KMS-11 (cell line): ENCODE measurements around the gene ATP1A4.

Experiments used
- H2AFZ ChIP-seq: fragments of 200-600 bp; sonication (generic); 2 replicates; pipeline ENCODE4 v1.6.1; 2016; ENCODE audit warnings: antibody characterized with exemption, mixed run types, low read depth
- H3K27ac ChIP-seq: fragments of 200-600 bp; sonication (generic); 2 replicates; pipeline ENCODE4 v1.6.1; 2016; ENCODE audit warnings: mild to moderate bottlenecking, mixed run types
- H3K27me3 ChIP-seq: fragments of 200-600 bp; sonication (generic); 2 replicates; pipeline ENCODE4 v1.6.1; 2017; ENCODE audit warnings: mild to moderate bottlenecking, low read depth, mixed run types, moderate library complexity; ENCODE audit not compliant: insufficient read depth
- H3K36me3 ChIP-seq: fragments of 200-600 bp; sonication (generic); 2 replicates; pipeline ENCODE4 v1.6.1; 2017; ENCODE audit warnings: mild to moderate bottlenecking, mixed run types; ENCODE audit not compliant: insufficient read depth
- H3K4me1 ChIP-seq: fragments of 200-600 bp; sonication (generic); 2 replicates; pipeline ENCODE4 v1.6.1; 2016; ENCODE audit warnings: mild to moderate bottlenecking, low read depth, mixed run types; ENCODE audit not compliant: poor library complexity, severe bottlenecking
- H3K4me2 ChIP-seq: fragments of 200-600 bp; sonication (generic); 2 replicates; pipeline ENCODE4 v1.7.0; 2016; ENCODE audit warnings: mild to moderate bottlenecking, mixed run types
- H3K4me3 ChIP-seq: fragments of 200-600 bp; sonication (generic); IDR thresholded peaks from 2 replicates; pipeline ENCODE4 v1.6.1; 2017; ENCODE audit warnings: low read depth, low read length, mixed read lengths; ENCODE audit not compliant: insufficient read depth
- H3K79me2 ChIP-seq: fragments of 200-600 bp; sonication (generic); 2 replicates; pipeline ENCODE4 v1.6.1; 2016; ENCODE audit warnings: low read depth, mixed run types; ENCODE audit not compliant: insufficient read depth
- H3K9ac ChIP-seq: fragments of 200-600 bp; sonication (generic); 2 replicates; pipeline ENCODE4 v1.6.1; 2016; ENCODE audit warnings: mild to moderate bottlenecking, mixed run types
- H4K20me1 ChIP-seq: fragments of 200-600 bp; sonication (generic); 2 replicates; pipeline ENCODE4 v1.6.1; 2016; ENCODE audit warnings: mild to moderate bottlenecking, mixed run types; ENCODE audit not compliant: insufficient read depth
- TF ChIP-seq, protein P1 (sequence below): fragments of 200-600 bp; sonication (generic); conservative IDR thresholded peaks from 2 replicates; pipeline ENCODE4 v1.6.1; 2017; ENCODE audit warnings: low read depth, mild to moderate bottlenecking, antibody characterized with exemption, low read length, moderate library complexity, mixed read lengths

ATP1A4 gene

DNA sequence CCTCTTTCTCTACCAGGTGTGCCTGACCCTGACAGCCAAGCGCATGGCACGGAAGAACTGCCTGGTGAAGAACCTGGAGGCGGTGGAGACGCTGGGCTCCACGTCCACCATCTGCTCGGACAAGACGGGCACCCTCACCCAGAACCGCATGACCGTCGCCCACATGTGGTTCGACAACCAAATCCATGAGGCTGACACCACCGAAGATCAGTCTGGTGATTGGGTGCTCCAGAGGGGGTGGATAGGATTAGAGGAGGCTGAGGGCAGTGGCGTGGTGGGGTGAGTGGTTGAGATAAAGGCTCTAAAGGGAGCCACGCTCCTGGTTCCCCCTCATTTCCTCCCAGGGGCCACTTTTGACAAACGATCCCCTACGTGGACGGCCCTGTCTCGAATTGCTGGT lies 22.8 kb upstream of the ATP1A4 start:
- Histone ChIP-seq H3K4me3 (no peak overlapping the region), H3K4me1 (peaks cover 17% of the 10 kb centered on the region), H3K27ac (no peak overlapping the region), H3K36me3 (no peaks in the 10 kb centered on the region), H3K9ac (no peak overlapping the region), H3K4me2 (no peak overlapping the region), H3K79me2 (no peaks in the 10 kb centered on the region), H4K20me1 (no peaks in the 10 kb centered on the region), H3K27me3 (no peaks in the 10 kb centered on the region), H2AFZ (no peak overlapping the region)
- TF ChIP-seq, protein P1, sequence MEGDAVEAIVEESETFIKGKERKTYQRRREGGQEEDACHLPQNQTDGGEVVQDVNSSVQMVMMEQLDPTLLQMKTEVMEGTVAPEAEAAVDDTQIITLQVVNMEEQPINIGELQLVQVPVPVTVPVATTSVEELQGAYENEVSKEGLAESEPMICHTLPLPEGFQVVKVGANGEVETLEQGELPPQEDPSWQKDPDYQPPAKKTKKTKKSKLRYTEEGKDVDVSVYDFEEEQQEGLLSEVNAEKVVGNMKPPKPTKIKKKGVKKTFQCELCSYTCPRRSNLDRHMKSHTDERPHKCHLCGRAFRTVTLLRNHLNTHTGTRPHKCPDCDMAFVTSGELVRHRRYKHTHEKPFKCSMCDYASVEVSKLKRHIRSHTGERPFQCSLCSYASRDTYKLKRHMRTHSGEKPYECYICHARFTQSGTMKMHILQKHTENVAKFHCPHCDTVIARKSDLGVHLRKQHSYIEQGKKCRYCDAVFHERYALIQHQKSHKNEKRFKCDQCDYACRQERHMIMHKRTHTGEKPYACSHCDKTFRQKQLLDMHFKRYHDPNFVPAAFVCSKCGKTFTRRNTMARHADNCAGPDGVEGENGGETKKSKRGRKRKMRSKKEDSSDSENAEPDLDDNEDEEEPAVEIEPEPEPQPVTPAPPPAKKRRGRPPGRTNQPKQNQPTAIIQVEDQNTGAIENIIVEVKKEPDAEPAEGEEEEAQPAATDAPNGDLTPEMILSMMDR = no peak

DNA sequence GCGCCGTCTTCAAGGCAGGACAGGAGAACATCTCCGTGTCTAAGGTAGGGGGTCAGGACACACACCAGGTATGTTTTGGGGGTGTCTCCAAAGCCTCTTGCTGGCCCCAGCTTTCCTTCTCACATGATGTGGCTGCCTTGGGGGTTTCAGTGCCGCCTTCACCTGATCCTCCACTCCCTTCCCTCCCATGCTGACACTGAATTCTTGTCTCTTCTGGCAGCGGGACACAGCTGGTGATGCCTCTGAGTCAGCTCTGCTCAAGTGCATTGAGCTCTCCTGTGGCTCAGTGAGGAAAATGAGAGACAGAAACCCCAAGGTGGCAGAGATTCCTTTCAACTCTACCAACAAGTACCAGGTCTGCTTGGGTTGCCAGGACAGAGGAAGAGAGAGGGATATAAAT lies 22.4 kb upstream of the ATP1A4 start:
- Histone ChIP-seq H3K9ac (no peak overlapping the region), H3K4me3 (no peak overlapping the region), H3K4me1 (peaks cover 17% of the 10 kb centered on the region), H3K27me3 (no peaks in the 10 kb centered on the region), H3K79me2 (no peaks in the 10 kb centered on the region), H3K4me2 (no peak overlapping the region), H3K36me3 (no peaks in the 10 kb centered on the region), H3K27ac (no peak overlapping the region), H4K20me1 (no peaks in the 10 kb centered on the region), H2AFZ (no peak overlapping the region)
- TF ChIP-seq, protein P1 = no peak

DNA sequence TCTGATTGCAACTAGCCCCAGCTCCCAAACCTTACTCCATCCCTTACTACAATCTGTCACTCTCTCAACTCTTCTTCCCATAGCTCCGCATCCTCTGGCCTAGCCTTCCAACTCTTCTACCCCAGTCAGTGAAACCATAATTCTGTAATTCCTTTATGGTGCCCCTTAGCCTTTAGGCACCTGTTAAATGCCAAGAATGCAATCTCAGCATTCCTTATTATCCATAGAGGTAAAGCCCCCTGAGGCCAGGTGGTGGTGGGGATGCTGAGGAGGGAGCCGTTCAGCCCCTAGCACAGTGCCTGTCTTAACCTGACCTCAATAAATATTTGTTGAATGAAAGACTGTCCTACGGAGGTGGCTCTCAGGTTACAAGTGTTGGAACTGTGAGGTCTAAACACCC lies 21.8 kb upstream of the ATP1A4 start:
- H3K36me3 ChIP-seq = no peaks in the 10 kb centered on the region
- peaks cover 15% of the 10 kb centered on the region for H3K4me1 ChIP-seq
- no peaks in the 10 kb centered on the region for H3K27me3 ChIP-seq
- no peak overlapping the region for H2AFZ ChIP-seq
- no peak overlapping the region for H3K4me3 ChIP-seq
- no peak overlapping the region for H3K4me2 ChIP-seq
- H3K79me2 ChIP-seq = no peaks in the 10 kb centered on the region
- TF ChIP-seq, protein P1 = no peak
- no peak overlapping the region for H3K9ac ChIP-seq
- no peak overlapping the region for H3K27ac ChIP-seq
- no peaks in the 10 kb centered on the region for H4K20me1 ChIP-seq

DNA sequence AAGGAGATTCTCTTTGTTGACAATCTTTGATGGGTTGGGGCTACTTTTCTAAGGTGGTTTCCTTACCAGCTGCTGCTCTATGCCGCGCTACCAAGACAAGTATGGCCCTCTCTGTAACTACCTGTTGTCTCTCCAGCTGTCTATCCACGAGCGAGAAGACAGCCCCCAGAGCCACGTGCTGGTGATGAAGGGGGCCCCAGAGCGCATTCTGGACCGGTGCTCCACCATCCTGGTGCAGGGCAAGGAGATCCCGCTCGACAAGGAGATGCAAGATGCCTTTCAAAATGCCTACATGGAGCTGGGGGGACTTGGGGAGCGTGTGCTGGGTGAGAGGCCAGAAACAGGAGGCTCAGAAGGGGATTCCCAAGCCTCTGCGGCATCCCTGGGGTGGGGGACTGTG lies 21.4 kb upstream of the ATP1A4 start:
- Histone ChIP-seq H3K79me2 (no peaks in the 10 kb centered on the region), H3K36me3 (no peaks in the 10 kb centered on the region), H3K27me3 (no peaks in the 10 kb centered on the region), H4K20me1 (no peaks in the 10 kb centered on the region), H3K27ac (no peak overlapping the region), H3K4me3 (no peak overlapping the region), H3K4me2 (no peak overlapping the region), H3K4me1 (peaks cover 11% of the 10 kb centered on the region), H2AFZ (no peak overlapping the region), H3K9ac (no peak overlapping the region)
- TF ChIP-seq, protein P1 = no peak
